Lower leg skin (tissue), 3 donors: ENCODE measurements around the gene AKAP8L.

ENCODE experiments used
- CTCF ChIP-seq, 3 donors: fragments of 450-650 bp; IDR thresholded peaks; one replicate each; pipeline ENCODE4 v1.5.1; 2016; ENCODE audit warnings: antibody characterized with exemption in 3 of 3, mild to moderate bottlenecking in 3 of 3, moderate library complexity in 2 of 3
- POLR2A ChIP-seq, 2 donors: fragments of 450-650 bp; IDR thresholded peaks; one replicate each; pipeline ENCODE4 v1.6.1; 2016 to 2017; ENCODE audit warnings: antibody characterized with exemption in 2 of 2, mild to moderate bottlenecking in 1 of 2, moderate library complexity in 1 of 2

- TF ChIP-seq POLR2A (IDR thresholded peaks at IDR 0.05), result no peak
- no peak for TF ChIP-seq CTCF (IDR thresholded peaks at IDR 0.05)
Measured at GRCh38 chr19:15463861-15464371, 45.1 kb upstream of the AKAP8L start.
